HCT116 (cell line): Measurements from ENCODE around the gene TFF1. TPM values are rescaled to one million over a fixed set of nuclear protein-coding genes. Genes with fewer than 3 reads are reported as not detected.

Experiments used
- ATAC-seq: fragments of 200-7000 bp; cut with Tn5 transposase; 2 replicates; pipeline ENCODE4 v1.9.1; 2020; ENCODE audit warnings: mild to moderate bottlenecking, moderate library complexity
- BruUV-seq: library from RNA; stranded (reverse); fragments of 400-500 nt; replicated peaks from 2 replicates; lab custom pipeline; 2021; lab: Mats Ljungman, UMichigan
- CTCF ChIA-PET: fragments of 300-600 bp; sonication (Branson Sonifier 250); formaldehyde crosslinking; loops from one replicate; lab custom pipeline; 2021; ENCODE audit warnings: antibody characterized with exemption; lab: Charles Lee
- POLR2A ChIA-PET: fragments of 300-600, 350-600 bp; sonication (Branson Sonifier 250); formaldehyde crosslinking; loops from one replicate; lab custom pipeline; 2021; ENCODE audit warnings: antibody characterized with exemption; lab: Charles Lee
- RAD21 ChIA-PET, 2 experiments: fragments of 300-600 bp; sonication (Branson Sonifier 250); formaldehyde crosslinking; loops; one replicate each; lab custom pipeline; 2023; ENCODE audit warnings: low total read pairs in 2 of 2; ENCODE audit not compliant: uncharacterized antibody in 2 of 2, unreplicated experiment in 2 of 2, low non-redundant PET in 1 of 2; lab: Charles Lee
- DNase-seq: peaks from one replicate; pipeline ENCODE4 v3.0.0-alpha.2; 2010; ENCODE audit warnings: low read depth, low spot score
- H2AFZ ChIP-seq: fragments of 200-600 bp; shearing (Covaris generic), sonication (generic); 2 replicates; pipeline ENCODE4 v1.6.1; 2017; ENCODE audit warnings: low read depth, mixed run types, mixed read lengths, antibody characterized with exemption, low read length; ENCODE audit not compliant: poor library complexity, severe bottlenecking
- H3K27ac ChIP-seq: 2 replicates; pipeline ENCODE4 v1.5.1; 2012; ENCODE audit warnings: low read depth, low read length
- H3K27me3 ChIP-seq: fragments of 200-600 bp; sonication (generic); 2 replicates; pipeline ENCODE4 v1.6.1; 2016; ENCODE audit warnings: mixed run types, low read length, mixed read lengths; ENCODE audit not compliant: insufficient read depth
- H3K36me3 ChIP-seq, 2 experiments: fragments of 200-500 bp in 1 of 2; fragments of 200-600 bp in 1 of 2; sonication (Bioruptor generic) in 1 of 2; sonication (generic) in 1 of 2; 2 replicates each; pipeline versions ENCODE4 v1.5.1 to v1.6.1; 2014 to 2016; ENCODE audit warnings: low read length in 2 of 2, inconsistent platforms in 1 of 2, mixed read lengths in 1 of 2, mixed run types in 1 of 2; ENCODE audit not compliant: insufficient read depth in 2 of 2, control insufficient read depth in 1 of 2
- H3K4me1 ChIP-seq, 2 experiments: fragments of 200-600 bp in 1 of 2; sonication (generic) in 1 of 2; 2 replicates each; pipeline versions ENCODE4 v1.5.1 to v1.6.1; 2012 to 2017; ENCODE audit warnings: low read length in 2 of 2, inconsistent platforms in 1 of 2, mild to moderate bottlenecking in 1 of 2, mixed read lengths in 1 of 2, mixed run types in 1 of 2, moderate library complexity in 1 of 2; ENCODE audit not compliant: insufficient read depth in 2 of 2, control insufficient read depth in 1 of 2
- H3K4me2 ChIP-seq: fragments of 200-600 bp; sonication (generic); 2 replicates; pipeline ENCODE4 v1.6.1; 2017; ENCODE audit warnings: mixed run types, low read length, mixed read lengths
- H3K4me3 ChIP-seq, 2 experiments: fragments of 200-600 bp in 1 of 2; sonication (generic) in 1 of 2; replicated peaks in 1 of 2; 2 replicates each; pipeline ENCODE4 v1.5.1; 2011 to 2016; ENCODE audit warnings: low read length in 2 of 2, control low read depth in 1 of 2, low read depth in 1 of 2, mild to moderate bottlenecking in 1 of 2, mixed read lengths in 1 of 2, mixed run types in 1 of 2
- H3K79me2 ChIP-seq: fragments of 200-600 bp; sonication (generic); 2 replicates; pipeline ENCODE4 v1.6.1; 2017; ENCODE audit warnings: mild to moderate bottlenecking, mixed run types, low read length, moderate library complexity, mixed read lengths; ENCODE audit not compliant: insufficient read depth
- H3K9ac ChIP-seq: fragments of 200-600 bp; sonication (generic); 2 replicates; pipeline ENCODE4 v1.6.1; 2016; ENCODE audit warnings: low read length, mixed read lengths
- H3K9me2 ChIP-seq: fragments of 200-600 bp; sonication (generic), shearing (Covaris generic); 2 replicates; pipeline ENCODE4 v1.6.1; 2017; ENCODE audit warnings: mixed run types, mild to moderate bottlenecking, moderate library complexity; ENCODE audit not compliant: insufficient read depth
- H3K9me3 ChIP-seq, 2 experiments: fragments of 200-500 bp in 1 of 2; fragments of 200-600 bp in 1 of 2; sonication (Bioruptor generic) in 1 of 2; sonication (generic) in 1 of 2; 2 replicates each; pipeline ENCODE4 v1.6.1; 2014 to 2017; ENCODE audit warnings: low read length in 2 of 2, mixed read lengths in 2 of 2, inconsistent platforms in 1 of 2, low read depth in 1 of 2, mild to moderate bottlenecking in 1 of 2, mixed run types in 1 of 2, moderate library complexity in 1 of 2; ENCODE audit not compliant: control insufficient read depth in 1 of 2, insufficient read depth in 1 of 2
- H4K20me1 ChIP-seq: fragments of 200-600 bp; sonication (generic), shearing (Covaris generic); 2 replicates; pipeline ENCODE4 v1.6.1; 2017; ENCODE audit warnings: mixed run types, mild to moderate bottlenecking, moderate library complexity; ENCODE audit not compliant: insufficient read depth
- CBX3 ChIP-seq: IDR thresholded peaks from 2 replicates; pipeline ENCODE4 v1.6.1; 2012; ENCODE audit warnings: low read depth
- ELF1 ChIP-seq: IDR thresholded peaks from 2 replicates; pipeline ENCODE4 v1.6.1; 2012; ENCODE audit warnings: low read depth, borderline replicate concordance
- EZH2phosphoT487 ChIP-seq: fragments of 200-600 bp; IDR thresholded peaks from 2 replicates; pipeline ENCODE4 v1.6.1; 2018; ENCODE audit warnings: antibody characterized with exemption, borderline replicate concordance
- POLR2AphosphoS5 ChIP-seq: IDR thresholded peaks from 2 replicates; pipeline ENCODE4 v1.6.1; 2011; ENCODE audit warnings: mild to moderate bottlenecking, low read depth, low read length, moderate library complexity
- RAD21 ChIP-seq: IDR thresholded peaks from 2 replicates; pipeline ENCODE4 v1.6.1; 2012; ENCODE audit warnings: low read depth, mild to moderate bottlenecking
- SIN3A ChIP-seq: IDR thresholded peaks from 2 replicates; pipeline ENCODE4 v1.6.1; 2012; ENCODE audit warnings: low read depth
- SRF ChIP-seq: IDR thresholded peaks from 2 replicates; pipeline ENCODE4 v1.6.1; 2012; ENCODE audit warnings: low read depth
- intact Hi-C: fragments of 100-400 bp; cut with micrococcal nuclease; formaldehyde crosslinking; loops from 2 replicates; pipeline ENCODE4 v1.10.0; 2022
- total RNA-seq: library from RNA; stranded (reverse); gene quantifications from one replicate; pipeline ENCODE4 v1.2.1, GENCODE V29; 2021; ENCODE audit not compliant: unreplicated experiment
- TF ChIP-seq, protein P1 (sequence below): IDR thresholded peaks from 2 replicates; pipeline ENCODE4 v1.6.1; 2011; ENCODE audit warnings: mild to moderate bottlenecking, low read length, moderate library complexity; ENCODE audit not compliant: insufficient replicate concordance; ENCODE audit errors: extremely low read depth
- TF ChIP-seq, protein P2 (sequence below): IDR thresholded peaks from 2 replicates; pipeline ENCODE4 v1.6.1; 2012

The TFF1 gene
- total RNA-seq, 1 experiment from 2014 or later, result 0.61 TPM

DNA sequence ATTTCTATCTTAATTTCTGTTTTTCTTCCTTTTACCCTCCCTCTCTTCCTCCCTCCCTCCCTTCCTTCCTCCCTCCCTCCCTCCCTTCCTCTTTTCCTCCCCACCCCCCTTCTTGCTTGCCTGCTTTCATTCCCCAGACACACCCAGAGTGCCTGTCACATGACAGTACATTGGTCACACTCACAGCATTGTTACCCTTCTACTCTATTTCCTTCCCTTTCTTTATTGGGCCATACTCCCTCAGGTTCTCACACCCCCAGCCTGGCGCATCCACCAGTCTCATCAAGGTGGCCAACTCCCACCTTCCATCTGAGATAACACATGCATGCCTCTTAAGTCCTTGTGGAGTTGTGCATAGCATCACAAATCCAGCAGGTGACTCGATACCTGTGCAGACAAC lies 18.7 kb upstream of the TFF1 start:
- H2AFZ ChIP-seq, result no peak overlapping the region
- no peaks in the 10 kb centered on the region for H3K9me2 ChIP-seq
- ChIA-PET CTCF (no interaction called here), POLR2A (no interaction called here)
- no peak overlapping the region for H3K9ac ChIP-seq
- intact Hi-C loops, result loop anchor here (10.0 kb wide), 1 partner anchor 150 kb away; no protein-coding TSS in a partner anchor
- no peaks in the 10 kb centered on the region for H3K79me2 ChIP-seq
- DNase-seq, result no peak
- no peaks in the 10 kb centered on the region for H3K36me3 ChIP-seq
- H3K4me1 ChIP-seq, result peaks cover 0 to 3% of the 10 kb centered on the region in 2 experiments; a peak in 1 of 4 replicates
- no peak overlapping the region for H3K4me2 ChIP-seq
- TF ChIP-seq, protein P1, sequence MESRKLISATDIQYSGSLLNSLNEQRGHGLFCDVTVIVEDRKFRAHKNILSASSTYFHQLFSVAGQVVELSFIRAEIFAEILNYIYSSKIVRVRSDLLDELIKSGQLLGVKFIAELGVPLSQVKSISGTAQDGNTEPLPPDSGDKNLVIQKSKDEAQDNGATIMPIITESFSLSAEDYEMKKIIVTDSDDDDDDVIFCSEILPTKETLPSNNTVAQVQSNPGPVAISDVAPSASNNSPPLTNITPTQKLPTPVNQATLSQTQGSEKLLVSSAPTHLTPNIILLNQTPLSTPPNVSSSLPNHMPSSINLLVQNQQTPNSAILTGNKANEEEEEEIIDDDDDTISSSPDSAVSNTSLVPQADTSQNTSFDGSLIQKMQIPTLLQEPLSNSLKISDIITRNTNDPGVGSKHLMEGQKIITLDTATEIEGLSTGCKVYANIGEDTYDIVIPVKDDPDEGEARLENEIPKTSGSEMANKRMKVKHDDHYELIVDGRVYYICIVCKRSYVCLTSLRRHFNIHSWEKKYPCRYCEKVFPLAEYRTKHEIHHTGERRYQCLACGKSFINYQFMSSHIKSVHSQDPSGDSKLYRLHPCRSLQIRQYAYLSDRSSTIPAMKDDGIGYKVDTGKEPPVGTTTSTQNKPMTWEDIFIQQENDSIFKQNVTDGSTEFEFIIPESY, result no peak
- no peak for TF ChIP-seq EZH2phosphoT487
- TF ChIP-seq POLR2AphosphoS5, result no peak
- no peak for TF ChIP-seq SIN3A
- TF ChIP-seq, protein P2, sequence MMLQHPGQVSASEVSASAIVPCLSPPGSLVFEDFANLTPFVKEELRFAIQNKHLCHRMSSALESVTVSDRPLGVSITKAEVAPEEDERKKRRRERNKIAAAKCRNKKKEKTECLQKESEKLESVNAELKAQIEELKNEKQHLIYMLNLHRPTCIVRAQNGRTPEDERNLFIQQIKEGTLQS, result no peak
- no peak for TF ChIP-seq RAD21
- no peak for TF ChIP-seq SRF
- TF ChIP-seq CBX3, result no peak
- TF ChIP-seq ELF1, result no peak
- TF ChIP-seq, all 23 proteins: peak for 0
- peaks cover 4 to 5% of the 10 kb centered on the region in 2 experiments; a peak in 2 of 4 replicates for H3K9me3 ChIP-seq
- no peaks in the 10 kb centered on the region for H4K20me1 ChIP-seq
- no peak overlapping the region for H3K27ac ChIP-seq
- no TSS peak for BruUV-seq
- ATAC-seq, result no peak
- H3K27me3 ChIP-seq, result no peaks in the 10 kb centered on the region
- RAD21 ChIA-PET, result no interaction called here
- no peak overlapping the region for H3K4me3 ChIP-seq
